GM23248 (cell line): ENCODE results near the gene CLTB. TPM values are rescaled to one million over a fixed set of nuclear protein-coding genes. Genes with fewer than 3 reads are reported as not detected.

Experiments
- DNase-seq: peaks from one replicate; pipeline ENCODE4 v3.0.0-alpha.2; 2015
- H2AFZ ChIP-seq: fragments of 200-600 bp; sonication (generic); 2 replicates; pipeline ENCODE4 v1.6.1; 2016; ENCODE audit warnings: antibody characterized with exemption
- H3F3A ChIP-seq: fragments of 200-600 bp; sonication (generic); 2 replicates; pipeline ENCODE4 v1.6.1; 2016; ENCODE audit warnings: mild to moderate bottlenecking, antibody characterized with exemption, mixed run types; ENCODE audit not compliant: insufficient read depth
- H3K27ac ChIP-seq: fragments of 200-600 bp; sonication (generic); 2 replicates; pipeline ENCODE4 v1.5.1; 2016; ENCODE audit warnings: mild to moderate bottlenecking
- H3K27me3 ChIP-seq: fragments of 200-600 bp; sonication (generic); replicated peaks from 2 replicates; pipeline ENCODE4 v1.6.1; 2016; ENCODE audit warnings: mild to moderate bottlenecking; ENCODE audit not compliant: insufficient read depth
- H3K36me3 ChIP-seq: fragments of 200-600 bp; sonication (generic); 2 replicates; pipeline ENCODE4 v1.6.1; 2016; ENCODE audit warnings: low read depth, mild to moderate bottlenecking
- H3K4me1 ChIP-seq: fragments of 200-600 bp; sonication (generic); 2 replicates; pipeline ENCODE4 v1.6.1; 2016; ENCODE audit warnings: mild to moderate bottlenecking; ENCODE audit not compliant: insufficient read depth
- H3K4me2 ChIP-seq: fragments of 200-600 bp; sonication (generic); one replicate; pipeline ENCODE4 v1.6.1; 2016; ENCODE audit warnings: mild to moderate bottlenecking; ENCODE audit not compliant: unreplicated experiment
- H3K4me3 ChIP-seq: fragments of 200-600 bp; sonication (generic); 2 replicates; pipeline ENCODE4 v1.5.1; 2016; ENCODE audit warnings: mild to moderate bottlenecking
- H3K79me2 ChIP-seq: fragments of 200-600 bp; sonication (generic); 2 replicates; pipeline ENCODE4 v1.6.1; 2016; ENCODE audit warnings: mild to moderate bottlenecking; ENCODE audit not compliant: insufficient read depth
- H3K9ac ChIP-seq: fragments of 200-600 bp; sonication (generic); 2 replicates; pipeline ENCODE4 v1.6.1; 2016; ENCODE audit warnings: mild to moderate bottlenecking
- H3K9me2 ChIP-seq: fragments of 200-600 bp; sonication (generic); 2 replicates; pipeline ENCODE4 v1.6.1; 2016; ENCODE audit warnings: mixed run types, mild to moderate bottlenecking, moderate library complexity; ENCODE audit not compliant: insufficient read depth
- H3K9me3 ChIP-seq: fragments of 200-600 bp; sonication (generic); one replicate; pipeline ENCODE4 v1.6.1; 2017; ENCODE audit warnings: low read depth
- H4K20me1 ChIP-seq: fragments of 200-600 bp; sonication (generic); 2 replicates; pipeline ENCODE4 v1.6.0; 2016; ENCODE audit not compliant: insufficient read depth
- EZH2 ChIP-seq: fragments of 200-600 bp; sonication (generic); IDR thresholded peaks from 2 replicates; pipeline ENCODE4 v1.6.1; 2018; ENCODE audit warnings: antibody characterized with exemption, mild to moderate bottlenecking; ENCODE audit not compliant: insufficient read depth, poor library complexity, severe bottlenecking
- EZH2phosphoT487 ChIP-seq: fragments of 200-600 bp; sonication (generic); IDR thresholded peaks from 2 replicates; pipeline ENCODE4 v1.6.1; 2018; ENCODE audit warnings: antibody characterized with exemption, moderate library complexity, mild to moderate bottlenecking, low read depth; ENCODE audit not compliant: insufficient read depth
- WGBS, 2 experiments: methylation state at CpG; one replicate each; pipeline ENCODE4 v1.1.6; 2015 to 2017; ENCODE audit warnings: low lambda C conversion rate in 2 of 2, low coverage in 1 of 2; ENCODE audit errors: missing lambda C conversion rate in 2 of 2; 5-methylcytosine and 5-hydroxymethylcytosine counted together
- in situ Hi-C: fragments of 300-500 bp; cut with MboI; formaldehyde crosslinking; loops from 2 replicates; pipeline ENCODE4 v1.15.0; 2020
- polyA plus RNA-seq: library from polyadenylated mRNA; unstranded; fragments of >200 nt; fragmentation: Nextera tagmentation; extraction: Ambion mirVana; gene quantifications from 2 replicates; pipeline ENCODE4 v1.2.1, GENCODE V29; 2016
- total RNA-seq: library from RNA; depleted of rRNA; stranded (reverse); fragments of >200 nt; shearing (Covaris generic); gene quantifications from 2 replicates; pipeline ENCODE4 v1.2.3, GENCODE V29; 2014

The CLTB gene
- total and polyA plus RNA-seq, 2 experiments from 2014 or later = 128 to 130 TPM

DNA sequence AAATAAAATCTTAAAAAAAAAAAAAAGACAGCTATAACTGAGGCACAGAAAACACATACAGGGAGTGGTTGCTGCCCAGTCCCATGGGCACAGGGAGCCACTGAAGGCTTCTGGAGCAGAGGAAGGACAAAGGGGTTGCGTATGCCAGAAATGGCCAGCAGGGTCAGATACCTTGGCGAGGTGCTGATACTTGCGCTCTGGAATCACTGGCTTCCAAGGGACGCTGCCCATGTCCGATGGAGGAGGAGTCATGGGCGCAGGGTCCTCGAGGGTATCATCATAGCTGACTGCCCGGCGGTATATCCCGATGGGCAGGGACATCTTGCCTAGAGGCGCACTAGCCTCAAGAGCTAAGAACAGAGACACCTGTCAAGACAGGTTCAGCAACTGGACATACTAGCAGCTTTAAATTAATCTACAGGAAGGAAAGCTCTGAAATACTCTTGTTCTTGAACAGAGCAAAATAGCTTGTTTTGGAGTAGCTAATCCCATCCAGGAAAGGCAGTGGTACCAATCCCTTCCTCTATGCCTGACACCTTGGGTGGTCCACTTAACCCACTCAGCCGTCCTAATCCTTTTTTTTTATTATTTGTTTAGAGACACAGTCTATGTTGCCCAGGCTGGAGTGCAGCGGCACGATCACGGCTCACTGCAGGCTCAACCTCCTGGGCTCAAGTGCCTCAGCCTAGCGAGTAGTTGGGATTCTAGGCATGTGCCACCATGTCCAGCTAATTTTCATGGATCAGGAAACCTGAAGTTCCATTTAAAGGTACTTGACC is 60.8 kb downstream of the CLTB start:
- Histone ChIP-seq H3K9me2 (no peaks in the 10 kb centered on the region), H3K27ac (no peak overlapping the region), H3K79me2 (peaks cover 100% of the 10 kb centered on the region), H3K36me3 (peaks cover 53% of the 10 kb centered on the region; the same call in 1 of the 2 replicates), H2AFZ (no peak overlapping the region), H3K27me3 (no peaks in the 10 kb centered on the region), H4K20me1 (0 out of 2 replicates have a peak, but pooled peaks cover 15% of the 10 kb centered on the region), H3K9me3 (no peaks in the 10 kb centered on the region), H3K4me1 (no peaks in the 10 kb centered on the region), H3K4me3 (no peak overlapping the region), H3K9ac (no peak overlapping the region), H3F3A (no peaks in the 10 kb centered on the region), H3K4me2 (no peak overlapping the region)
- no peak for TF ChIP-seq EZH2
- no peak for TF ChIP-seq EZH2phosphoT487
- DNase-seq = no peak
- 95 to 97% methylated on average over 16 of the region's 16 CpGs for WGBS, 2 experiments
- in situ Hi-C loops = no loop called here

DNA sequence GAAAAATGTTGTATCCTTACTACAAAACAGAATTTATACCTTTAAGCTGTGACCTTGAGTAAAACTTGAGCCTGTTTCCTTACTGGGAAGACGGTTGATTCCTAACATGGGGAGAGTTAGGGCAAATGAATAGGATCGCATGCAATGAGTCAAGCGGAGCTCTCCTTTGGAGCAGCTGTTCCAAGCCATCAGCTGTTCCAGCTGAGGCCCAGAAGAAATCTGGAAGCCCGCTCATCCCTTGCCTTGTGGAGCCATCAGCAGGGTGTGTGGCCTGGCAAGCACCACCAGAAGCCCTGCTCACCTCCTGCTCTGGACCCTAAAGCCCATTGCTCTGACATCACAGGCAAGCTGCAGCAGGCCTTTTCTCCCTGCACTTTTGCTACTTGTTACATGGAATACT is 62.8 kb downstream of the CLTB start:
- no peaks in the 10 kb centered on the region for H3K27me3 ChIP-seq
- H3K79me2 ChIP-seq = peaks cover 99% of the 10 kb centered on the region
- TF ChIP-seq EZH2 (no peak), EZH2phosphoT487 (no peak)
- no peak overlapping the region for H3K27ac ChIP-seq
- in situ Hi-C loops = no loop called here
- no peak overlapping the region for H3K9ac ChIP-seq
- peaks cover 18% of the 10 kb centered on the region; the same call in 1 of the 2 replicates for H4K20me1 ChIP-seq
- H3K4me1 ChIP-seq = no peaks in the 10 kb centered on the region
- no peak overlapping the region for H3K4me3 ChIP-seq
- H3K9me3 ChIP-seq = no peaks in the 10 kb centered on the region
- H3K4me2 ChIP-seq = no peak overlapping the region
- H2AFZ ChIP-seq = no peak overlapping the region
- 95 to 98% methylated on average over 4 of the region's 4 CpGs for WGBS, 2 experiments
- no peaks in the 10 kb centered on the region for H3F3A ChIP-seq
- no peak for DNase-seq
- no peaks in the 10 kb centered on the region for H3K9me2 ChIP-seq
- H3K36me3 ChIP-seq = peaks cover 68% of the 10 kb centered on the region; the same call in 1 of the 2 replicates

DNA sequence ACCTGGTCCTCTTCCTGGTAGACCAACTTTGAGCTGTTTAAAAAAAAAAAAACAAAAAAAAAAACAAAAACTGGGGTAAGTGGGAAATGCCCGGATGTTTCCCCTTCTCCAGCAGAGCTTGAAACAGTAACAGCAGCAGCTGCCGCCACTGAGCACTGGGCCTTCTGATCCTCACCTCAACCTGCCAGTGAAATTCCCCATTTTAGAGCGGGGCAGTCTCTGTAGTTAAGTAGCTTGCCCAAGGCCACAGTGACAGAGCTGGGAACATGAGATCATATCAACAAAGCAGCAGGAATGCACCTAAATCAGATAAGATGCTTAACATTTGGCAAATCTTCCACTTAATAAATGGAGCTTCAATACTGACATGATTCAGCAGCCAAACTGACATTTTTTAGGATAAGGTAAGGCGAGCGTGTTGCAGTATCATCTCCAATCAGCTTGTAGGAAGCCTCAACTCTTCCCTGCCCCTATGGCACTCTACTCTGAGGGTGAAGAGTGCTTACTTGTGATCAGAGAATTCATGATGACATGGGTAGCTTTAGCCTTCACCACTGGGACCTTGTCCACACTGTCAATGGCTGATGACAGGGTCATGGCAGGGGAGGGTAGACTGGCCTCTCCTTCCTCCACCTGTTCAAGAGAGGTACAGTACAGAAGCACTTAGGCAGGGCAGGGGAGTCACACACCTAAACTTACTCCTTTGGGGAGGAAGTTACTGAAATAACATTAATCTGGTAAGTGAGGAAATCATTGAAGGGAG is 64.0 kb downstream of the CLTB start:
- H4K20me1 ChIP-seq = peaks cover 18% of the 10 kb centered on the region; the same call in 1 of the 2 replicates
- H3F3A ChIP-seq = no peaks in the 10 kb centered on the region
- no peaks in the 10 kb centered on the region for H3K4me1 ChIP-seq
- in situ Hi-C loops = no loop called here
- H3K9me2 ChIP-seq = no peaks in the 10 kb centered on the region
- peaks cover 87% of the 10 kb centered on the region for H3K79me2 ChIP-seq
- no peak overlapping the region for H3K4me2 ChIP-seq
- no peak overlapping the region for H3K9ac ChIP-seq
- DNase-seq = no peak
- H3K9me3 ChIP-seq = no peaks in the 10 kb centered on the region
- peaks cover 71% of the 10 kb centered on the region; the same call in 1 of the 2 replicates for H3K36me3 ChIP-seq
- H2AFZ ChIP-seq = no peak overlapping the region
- WGBS, 2 experiments = 89 to 91% methylated on average over 5 of the region's 5 CpGs
- no peaks in the 10 kb centered on the region for H3K27me3 ChIP-seq
- no peak overlapping the region for H3K4me3 ChIP-seq
- TF ChIP-seq EZH2 (no peak), EZH2phosphoT487 (no peak)
- H3K27ac ChIP-seq = no peak overlapping the region

DNA sequence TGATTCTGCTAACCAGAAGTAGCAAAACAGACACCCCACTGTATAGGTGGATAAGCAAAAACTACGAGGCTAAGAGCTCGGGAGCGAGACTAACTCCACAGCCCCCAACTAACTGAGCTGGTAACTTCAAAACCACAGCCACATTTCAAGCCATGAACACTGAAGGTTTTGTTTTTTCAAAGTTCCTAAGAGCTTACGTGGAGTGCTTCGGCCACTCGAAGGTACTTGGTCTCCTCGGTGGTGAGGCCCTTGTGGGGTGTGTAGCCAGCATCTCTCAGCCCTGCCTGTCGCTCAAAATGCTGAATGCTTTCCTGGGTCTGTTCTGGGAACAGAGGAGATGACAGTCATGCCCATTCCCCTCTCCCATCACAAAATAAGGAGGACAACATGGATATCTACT is 65.9 kb downstream of the CLTB start:
- in situ Hi-C loops = no loop called here

More for the DNA sequence above, 65.9 kb downstream of the CLTB start:
- WGBS, 2 experiments = 96 to 97% methylated on average over 8 of the region's 8 CpGs
- H3K27ac ChIP-seq = no peak overlapping the region
- peaks cover 80% of the 10 kb centered on the region for H3K36me3 ChIP-seq
- H3K79me2 ChIP-seq = peaks cover 69% of the 10 kb centered on the region
- no peak for TF ChIP-seq EZH2phosphoT487
- no peak for TF ChIP-seq EZH2
- H3K4me2 ChIP-seq = no peak overlapping the region
- peaks cover 18% of the 10 kb centered on the region; the same call in 1 of the 2 replicates for H4K20me1 ChIP-seq
- H3K9ac ChIP-seq = no peak overlapping the region
- no peak overlapping the region for H3K4me3 ChIP-seq
- no peaks in the 10 kb centered on the region for H3K9me3 ChIP-seq
- no peaks in the 10 kb centered on the region for H3K4me1 ChIP-seq
- no peaks in the 10 kb centered on the region for H3K9me2 ChIP-seq
- 0 out of 2 replicates have a peak, but pooled peaks cover 13% of the 10 kb centered on the region for H3F3A ChIP-seq
- no peak overlapping the region for H2AFZ ChIP-seq
- no peaks in the 10 kb centered on the region for H3K27me3 ChIP-seq
- no peak for DNase-seq
